Astrocyte of the spinal cord (primary cell): ENCODE results near the gene GOLGA8G.
"Not testable (repeated sequence)": the region's sequence is repeated elsewhere in the genome, so short reads cannot be mapped to it uniquely, and the experiment has no call there.

Experiments
- DNase-seq: peaks from one replicate; pipeline ENCODE4 v3.0.0; 2011; ENCODE audit warnings: low read depth, low spot score
- H3K4me3 ChIP-seq: 2 replicates; pipeline ENCODE4 v1.5.1; 2011; ENCODE audit warnings: low read depth, mild to moderate bottlenecking, low read length, moderate library complexity
- in situ Hi-C: cut with HindIII; loops from 2 replicates; pipeline ENCODE4 v1.10.0; 2017; ENCODE audit warnings: low sequenced_read_pairs

Gene GOLGA8G

GRCh38 chr15:28532954-28533353, at the start of gene GOLGA8G:
TSS of gene GOLGA8G (minus strand) at chr15:28532971. CDS start at chr15:28532909, 62 bp downstream.
- in situ Hi-C loops, DNase-seq, H3K4me3 ChIP-seq: not testable (repeated sequence)

GRCh38 chr15:28573351-28573750, 40.6 kb upstream of the GOLGA8G start:
- in situ Hi-C loops, DNase-seq, H3K4me3 ChIP-seq: not testable (repeated sequence)

- in situ Hi-C loops, H3K4me3 ChIP-seq, DNase-seq: not testable (repeated sequence)
These were observed 20.5 kb upstream of the GOLGA8G start, which contains the start of gene GOLGA6L25 for GRCh38 chr15:28553268-28553667. TSS of gene GOLGA6L25 (plus strand) at chr15:28553568. CDS start at chr15:28553629, 61 bp downstream.

- in situ Hi-C loops, H3K4me3 ChIP-seq, DNase-seq: not testable (repeated sequence)
These were observed 17.6 kb downstream of the GOLGA8G start for GRCh38 chr15:28515208-28515607.

- DNase-seq, in situ Hi-C loops, H3K4me3 ChIP-seq: not testable (repeated sequence)
These were observed 18.6 kb downstream of the GOLGA8G start for GRCh38 chr15:28514128-28514527.

- DNase-seq, in situ Hi-C loops, H3K4me3 ChIP-seq: not testable (repeated sequence)
These were observed 24.4 kb downstream of the GOLGA8G start for GRCh38 chr15:28508217-28508889.

- H3K4me3 ChIP-seq, DNase-seq, in situ Hi-C loops: not testable (repeated sequence)
These were observed 51.4 kb downstream of the GOLGA8G start for GRCh38 chr15:28481340-28481739.
